ENCODE data around the gene CUEDC2. TPM values are rescaled to one million over a fixed set of nuclear protein-coding genes. Genes with fewer than 3 reads are reported as not detected.

CUEDC2 gene
- total RNA-seq, 5 donors from 2014 or later (not counting 1 experiment from before 2014, with no cell fraction given): 32.2 to 41.4 (median 37.8) TPM

DNA sequence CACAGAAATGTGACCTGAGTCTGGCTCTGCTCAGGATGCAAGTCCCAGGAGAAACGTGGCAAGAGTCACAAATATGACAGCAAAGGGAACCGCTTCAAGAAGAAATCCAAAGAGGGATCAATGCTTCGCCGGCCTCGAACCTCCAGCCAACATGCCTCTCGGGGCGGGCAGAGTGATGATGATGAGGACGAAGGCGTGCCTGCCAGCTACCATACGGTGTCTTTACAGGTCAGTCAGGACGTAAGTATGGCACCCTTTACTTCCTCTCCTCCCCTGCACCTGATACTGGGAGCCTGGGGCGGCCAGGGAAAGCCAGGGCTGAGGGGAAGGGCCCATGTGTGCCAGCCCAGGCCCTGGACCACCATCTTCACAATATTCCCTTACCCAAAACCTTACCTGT lies 55.5 kb downstream of the CUEDC2 start:
- no peak for DNase-seq
- ChIA-PET POLR2A (no interaction called here), CTCF (no interaction called here)
- ATAC-seq (replicated peaks in 1 of 4): no peak
- no peak overlapping the region for H3K4me3 ChIP-seq (ENCODE audit: control insufficient read depth in 1 of 2, extremely low read depth in 1 of 2, low read length in 1 of 2)
- H3K9me3 Mint-ChIP-seq: no peaks in the 10 kb centered on the region
- no peaks in the 10 kb centered on the region for H3K9me3 ChIP-seq
- no peaks in the 10 kb centered on the region for H3K27me3 ChIP-seq (replicated peaks in 1 of 2; ENCODE audit: control insufficient read depth in 2 of 2, extremely low read depth in 1 of 2, insufficient read depth in 2 of 2, low read length in 1 of 2)
- H3K36me3 ChIP-seq (ENCODE audit: control insufficient read depth in 2 of 2, extremely low read depth in 1 of 2, insufficient read depth in 1 of 2, low read length in 1 of 2): peaks cover 16 to 71% of the 10 kb centered on the region in 2 donors
- no peaks in the 10 kb centered on the region for H3K4me1 ChIP-seq (ENCODE audit: control insufficient read depth in 1 of 2, extremely low read depth in 1 of 2, insufficient read depth in 2 of 2, low read length in 2 of 2)
- H3K27ac Mint-ChIP-seq: no peak overlapping the region
- H3K27me3 Mint-ChIP-seq: no peaks in the 10 kb centered on the region
- H3K4me3 Mint-ChIP-seq: no peak overlapping the region
- no peak overlapping the region for H3K27ac ChIP-seq (ENCODE audit: low read length)
- H3K36me3 Mint-ChIP-seq: peaks cover 52% of the 10 kb centered on the region
- WGBS (ENCODE audit: insufficient coverage): 100% methylated on average over 6 of the region's 12 CpGs
- no peaks in the 10 kb centered on the region for H3K4me1 Mint-ChIP-seq

DNA sequence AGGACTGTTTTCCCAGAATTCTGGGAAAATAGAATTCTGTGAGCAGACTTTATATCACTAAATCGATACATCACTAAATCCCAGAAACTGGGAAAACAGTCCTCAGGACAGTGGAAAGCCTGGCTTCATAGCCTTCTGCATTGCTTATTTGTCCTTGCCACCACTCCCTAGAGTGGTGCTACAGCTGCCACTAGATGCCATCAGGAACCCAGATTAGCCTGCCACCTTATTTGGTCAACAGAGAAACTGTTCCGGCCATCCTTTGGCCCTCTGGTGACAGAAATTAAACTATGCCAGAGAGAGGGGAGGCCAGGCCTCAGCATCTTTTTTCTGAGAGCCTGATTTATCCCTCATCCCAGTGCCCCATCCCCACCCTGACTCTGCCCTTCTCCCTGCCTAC lies 56.5 kb downstream of the CUEDC2 start:
- Mint-ChIP-seq H3K4me1 (no peaks in the 10 kb centered on the region), H3K27me3 (no peaks in the 10 kb centered on the region), H3K9me3 (no peaks in the 10 kb centered on the region), H3K4me3 (no peak overlapping the region), H3K36me3 (peaks cover 50% of the 10 kb centered on the region), H3K27ac (no peak overlapping the region)
- ChIA-PET POLR2A (no interaction called here), CTCF (no interaction called here)
- peaks cover 15 to 66% of the 10 kb centered on the region in 2 donors for H3K36me3 ChIP-seq (ENCODE audit: control insufficient read depth in 2 of 2, extremely low read depth in 1 of 2, insufficient read depth in 1 of 2, low read length in 1 of 2)
- ATAC-seq (replicated peaks in 1 of 4) (no peak), DNase-seq (no peak)
- H3K27ac ChIP-seq (ENCODE audit: low read length): no peak overlapping the region
- WGBS (ENCODE audit: insufficient coverage): 100% methylated on average over 1 of the region's 2 CpGs
- H3K4me3 ChIP-seq (ENCODE audit: control insufficient read depth in 1 of 2, extremely low read depth in 1 of 2, low read length in 1 of 2): no peak overlapping the region
- no peaks in the 10 kb centered on the region for H3K27me3 ChIP-seq (replicated peaks in 1 of 2; ENCODE audit: control insufficient read depth in 2 of 2, extremely low read depth in 1 of 2, insufficient read depth in 2 of 2, low read length in 1 of 2)
- H3K9me3 ChIP-seq: no peaks in the 10 kb centered on the region
- H3K4me1 ChIP-seq (ENCODE audit: control insufficient read depth in 1 of 2, extremely low read depth in 1 of 2, insufficient read depth in 2 of 2, low read length in 2 of 2): no peaks in the 10 kb centered on the region

DNA sequence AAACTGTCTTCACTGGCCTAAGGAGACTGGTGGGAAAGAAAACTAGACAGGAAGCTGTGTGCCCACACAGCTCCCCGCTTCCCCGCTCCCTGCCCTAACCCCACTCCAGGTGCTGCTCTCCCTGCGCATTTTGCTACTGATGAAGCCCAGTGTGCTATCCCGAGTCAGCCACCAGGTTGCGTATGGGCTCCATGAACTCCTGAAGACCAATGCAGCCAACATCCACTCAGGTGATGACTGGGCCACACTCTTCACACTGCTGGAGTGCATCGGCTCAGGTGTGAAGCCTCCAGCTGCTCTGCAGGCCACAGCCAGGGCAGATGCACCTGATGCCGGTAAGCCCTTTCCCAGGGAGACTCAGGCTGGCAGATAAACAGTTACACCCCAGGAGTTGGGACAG lies 57.1 kb downstream of the CUEDC2 start:
- no peaks in the 10 kb centered on the region for H3K9me3 ChIP-seq
- DNase-seq: peak in 4 of 35 experiments; percentile 12 to 41 (median 16)
- no peak overlapping the region for H3K4me3 Mint-ChIP-seq
- WGBS (ENCODE audit: insufficient coverage): 97% methylated on average over 6 of the region's 7 CpGs
- no peaks in the 10 kb centered on the region for H3K4me1 ChIP-seq (ENCODE audit: control insufficient read depth in 1 of 2, extremely low read depth in 1 of 2, insufficient read depth in 2 of 2, low read length in 2 of 2)
- no peaks in the 10 kb centered on the region for H3K4me1 Mint-ChIP-seq
- ChIA-PET POLR2A (interaction anchor here in 1 of 2 donors (0.6 kb wide), 1 partner anchor 27 kb away, joined by 3 read pairs; no protein-coding TSS in a partner anchor), CTCF (interaction anchor here in 1 of 2 donors (0.7 kb wide), 2 partner anchors 19 to 1946 kb away, joined by 3 read pairs; no protein-coding TSS in a partner anchor)
- no peak overlapping the region for H3K27ac ChIP-seq (ENCODE audit: low read length)
- no peaks in the 10 kb centered on the region for H3K27me3 ChIP-seq (replicated peaks in 1 of 2; ENCODE audit: control insufficient read depth in 2 of 2, extremely low read depth in 1 of 2, insufficient read depth in 2 of 2, low read length in 1 of 2)
- no peak overlapping the region for H3K4me3 ChIP-seq (ENCODE audit: control insufficient read depth in 1 of 2, extremely low read depth in 1 of 2, low read length in 1 of 2)
- H3K36me3 ChIP-seq (ENCODE audit: control insufficient read depth in 2 of 2, extremely low read depth in 1 of 2, insufficient read depth in 1 of 2, low read length in 1 of 2): peaks cover 17 to 66% of the 10 kb centered on the region in 2 donors
- no peaks in the 10 kb centered on the region for H3K9me3 Mint-ChIP-seq
- H3K27me3 Mint-ChIP-seq: no peaks in the 10 kb centered on the region
- peaks cover 53% of the 10 kb centered on the region for H3K36me3 Mint-ChIP-seq
- no peak overlapping the region for H3K27ac Mint-ChIP-seq
- peak in 2 of 4 experiments; percentile 13 to 51 for ATAC-seq (replicated peaks in 1 of 4)

Other genes with a start within 250 kb of the CUEDC2 start
- not detected for gene ELOVL3, start 206.3 kb downstream of the CUEDC2 start, total RNA-seq
- not detected for gene PITX3, start 191.1 kb downstream of the CUEDC2 start, total RNA-seq
- gene GBF1, start 187.0 kb downstream of the CUEDC2 start, total RNA-seq: 10 to 100 TPM; 37.2 to 41.1 (median 38.7) TPM
- gene NFKB2, start 36.9 kb downstream of the CUEDC2 start, total RNA-seq: 100 to 1,000 TPM in 4 of 5 donors, 10 to 100 TPM in 1; 94.1 to 229 (median 124) TPM
- 10 to 100 TPM in 2 of 5 donors, 1 to 10 TPM in 3; 8.7 to 11.8 (median 8.8) TPM for gene PSD, start 13.8 kb downstream of the CUEDC2 start, total RNA-seq
- gene FBXL15, start 11.7 kb downstream of the CUEDC2 start, total RNA-seq: 10 to 100 TPM; 13.3 to 30.4 (median 23.7) TPM
- gene C10orf95, start 19.0 kb upstream of the CUEDC2 start, total RNA-seq: under 1 TPM in 4 of 5 donors, not detected in 1; 0.23 to 0.92 (median 0.55) TPM
- gene ACTR1A, start 70.1 kb upstream of the CUEDC2 start, total RNA-seq: 10 to 100 TPM; 51.6 to 68.1 (median 63.0) TPM
- gene SUFU, start 71.4 kb upstream of the CUEDC2 start, total RNA-seq: 10 to 100 TPM; 13.2 to 16.4 (median 15.4) TPM
- 10 to 100 TPM; 54.2 to 74.7 (median 67.9) TPM for gene TRIM8, start 211.9 kb upstream of the CUEDC2 start, total RNA-seq